ENCODE data around the gene NUP42. TPM values are rescaled to one million over a fixed set of nuclear protein-coding genes. Genes with fewer than 3 reads are reported as not detected.

The NUP42 gene
- total and polyA plus RNA-seq, 9 of the 15 experiments (the other 6 are each of a cell fraction or from before 2014, with no cell fraction given): 41.8 to 86.4 (median 71.2) TPM

- Histone ChIP-seq H3K9me1 (ENCODE audit: control insufficient read depth, insufficient read depth, low read length) (no peaks in the 10 kb centered on the region), H3K79me2 (ENCODE audit: control insufficient read depth, insufficient read depth, low read length) (no peaks in the 10 kb centered on the region), H4K20me1 (replicated peaks; ENCODE audit: control insufficient read depth, insufficient read depth, low read length) (no peaks in the 10 kb centered on the region), H3K27ac (ENCODE audit: extremely low read depth, low read depth, low read length) (no peak overlapping the region), H3K9ac (ENCODE audit: insufficient read depth in 1 of 2, low read depth in 2 of 2, low read length in 2 of 2) (no peak overlapping the region), H3K9me3 (replicated peaks; ENCODE audit: control insufficient read depth, insufficient read depth, low read depth, low read length) (no peaks in the 10 kb centered on the region), H3K4me1 (replicated peaks in 1 of 2; ENCODE audit: control insufficient read depth in 2 of 2, insufficient read depth in 2 of 2, low read length in 2 of 2) (peaks cover 0 to 3% of the 10 kb centered on the region in 2 experiments; a peak in 1 of 5 replicates), H3K4me3 (no peak overlapping the region), H3K4me2 (ENCODE audit: insufficient read depth, low read length) (no peak overlapping the region), H3K36me3 (ENCODE audit: control insufficient read depth, insufficient read depth, low read length) (no peaks in the 10 kb centered on the region), H2AFZ (ENCODE audit: low read depth, low read length) (no peak overlapping the region), H3K27me3 (ENCODE audit: control insufficient read depth in 2 of 2, insufficient read depth in 2 of 2, low read length in 2 of 2) (no peaks in the 10 kb centered on the region)
- FAIRE-seq (no peak), DNase-seq (ENCODE audit: extremely low read depth in 1 of 4, low spot score in 3 of 4) (no peak), ATAC-seq (no peak; the same call in 2 of the 3 replicates)
- no peak for TF ChIP-seq E2F5 (CRISPR knock-in tag; IDR thresholded peaks at IDR 0.05)
- TF ChIP-seq POLR3G (IDR thresholded peaks at IDR 0.05; ENCODE audit: extremely low read depth, insufficient read length, insufficient replicate concordance): no peak
- ChIA-PET CTCF (ENCODE audit: low intra/inter-chr PET ratio) (no interaction called here), POLR2A (interaction anchor here (0.8 to 1.7 kb wide), 5 partner anchors 9 to 1424 kb away, joined by 3 to 5 read pairs (median 4); no protein-coding TSS in a partner anchor)
- WGBS (ENCODE audit: insufficient coverage, low coverage, missing lambda C conversion rate): 28% methylated on average over 5 of the region's 5 CpGs
- intact Hi-C loops (cut with micrococcal nuclease): no loop called here
- BruUV-seq (replicated peaks): no TSS peak
- in situ Hi-C loops (cut with MboI): no loop called here
Measured at GRCh38 chr7:23214423-23214822, 32.6 kb downstream of the NUP42 start.

- H3K79me2 ChIP-seq (ENCODE audit: control insufficient read depth, insufficient read depth, low read length): no peaks in the 10 kb centered on the region
- no peaks in the 10 kb centered on the region for H3K9me1 ChIP-seq (ENCODE audit: control insufficient read depth, insufficient read depth, low read length)
- CTCF ChIA-PET (ENCODE audit: low intra/inter-chr PET ratio): no interaction called here
- WGBS (ENCODE audit: insufficient coverage, low coverage, missing lambda C conversion rate): 64% methylated on average over 3 of the region's 6 CpGs
- intact Hi-C loops (cut with micrococcal nuclease) (no loop called here), in situ Hi-C loops (cut with MboI) (no loop called here)
- no peak overlapping the region for H3K4me2 ChIP-seq (ENCODE audit: insufficient read depth, low read length)
- H3K36me3 ChIP-seq (ENCODE audit: control insufficient read depth, insufficient read depth, low read length): no peaks in the 10 kb centered on the region
- H3K9ac ChIP-seq (ENCODE audit: insufficient read depth in 1 of 2, low read depth in 2 of 2, low read length in 2 of 2): no peak overlapping the region
- H4K20me1 ChIP-seq (replicated peaks; ENCODE audit: control insufficient read depth, insufficient read depth, low read length): no peaks in the 10 kb centered on the region
- no TSS peak for BruUV-seq (replicated peaks)
- FAIRE-seq (no peak), DNase-seq (ENCODE audit: extremely low read depth in 1 of 4, low spot score in 3 of 4) (no peak), ATAC-seq (no peak)
- no peak overlapping the region for H3K27ac ChIP-seq (ENCODE audit: extremely low read depth, low read depth, low read length)
- no peaks in the 10 kb centered on the region for H3K27me3 ChIP-seq (ENCODE audit: control insufficient read depth in 2 of 2, insufficient read depth in 2 of 2, low read length in 2 of 2)
- no peaks in the 10 kb centered on the region for H3K9me3 ChIP-seq (replicated peaks; ENCODE audit: control insufficient read depth, insufficient read depth, low read depth, low read length)
- POLR2A ChIA-PET: interaction anchor here (0.8 to 1.7 kb wide), 4 partner anchors 8 to 1424 kb away, joined by 3 to 5 read pairs (median 4); no protein-coding TSS in a partner anchor
- peaks cover 0 to 3% of the 10 kb centered on the region in 2 experiments; a peak in 1 of 5 replicates for H3K4me1 ChIP-seq (replicated peaks in 1 of 2; ENCODE audit: control insufficient read depth in 2 of 2, insufficient read depth in 2 of 2, low read length in 2 of 2)
- H2AFZ ChIP-seq (ENCODE audit: low read depth, low read length): no peak overlapping the region
- no peak overlapping the region for H3K4me3 ChIP-seq
- TF ChIP-seq, protein P1, sequence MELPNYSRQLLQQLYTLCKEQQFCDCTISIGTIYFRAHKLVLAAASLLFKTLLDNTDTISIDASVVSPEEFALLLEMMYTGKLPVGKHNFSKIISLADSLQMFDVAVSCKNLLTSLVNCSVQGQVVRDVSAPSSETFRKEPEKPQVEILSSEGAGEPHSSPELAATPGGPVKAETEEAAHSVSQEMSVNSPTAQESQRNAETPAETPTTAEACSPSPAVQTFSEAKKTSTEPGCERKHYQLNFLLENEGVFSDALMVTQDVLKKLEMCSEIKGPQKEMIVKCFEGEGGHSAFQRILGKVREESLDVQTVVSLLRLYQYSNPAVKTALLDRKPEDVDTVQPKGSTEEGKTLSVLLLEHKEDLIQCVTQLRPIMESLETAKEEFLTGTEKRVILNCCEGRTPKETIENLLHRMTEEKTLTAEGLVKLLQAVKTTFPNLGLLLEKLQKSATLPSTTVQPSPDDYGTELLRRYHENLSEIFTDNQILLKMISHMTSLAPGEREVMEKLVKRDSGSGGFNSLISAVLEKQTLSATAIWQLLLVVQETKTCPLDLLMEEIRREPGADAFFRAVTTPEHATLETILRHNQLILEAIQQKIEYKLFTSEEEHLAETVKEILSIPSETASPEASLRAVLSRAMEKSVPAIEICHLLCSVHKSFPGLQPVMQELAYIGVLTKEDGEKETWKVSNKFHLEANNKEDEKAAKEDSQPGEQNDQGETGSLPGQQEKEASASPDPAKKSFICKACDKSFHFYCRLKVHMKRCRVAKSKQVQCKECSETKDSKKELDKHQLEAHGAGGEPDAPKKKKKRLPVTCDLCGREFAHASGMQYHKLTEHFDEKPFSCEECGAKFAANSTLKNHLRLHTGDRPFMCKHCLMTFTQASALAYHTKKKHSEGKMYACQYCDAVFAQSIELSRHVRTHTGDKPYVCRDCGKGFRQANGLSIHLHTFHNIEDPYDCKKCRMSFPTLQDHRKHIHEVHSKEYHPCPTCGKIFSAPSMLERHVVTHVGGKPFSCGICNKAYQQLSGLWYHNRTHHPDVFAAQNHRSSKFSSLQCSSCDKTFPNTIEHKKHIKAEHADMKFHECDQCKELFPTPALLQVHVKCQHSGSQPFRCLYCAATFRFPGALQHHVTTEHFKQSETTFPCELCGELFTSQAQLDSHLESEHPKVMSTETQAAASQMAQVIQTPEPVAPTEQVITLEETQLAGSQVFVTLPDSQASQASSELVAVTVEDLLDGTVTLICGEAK (IDR thresholded peaks at IDR 0.05): peak; percentile 74
- TF ChIP-seq, protein P1 (CRISPR knock-in tag; IDR thresholded peaks at IDR 0.05): peak; percentile 69; the same call in 1 of the 2 replicates
Measured at GRCh38 chr7:23214938-23215337, 33.1 kb downstream of the NUP42 start.
